Mesendoderm (in vitro differentiated cells): Measurements from ENCODE around the gene STOX1. TPM values are rescaled to one million over a fixed set of nuclear protein-coding genes. Genes with fewer than 3 reads are reported as not detected.
"Not testable (repeated sequence)": the region's sequence is repeated elsewhere in the genome, so short reads cannot be mapped to it uniquely, and the experiment has no call there.

Source experiments
- DNase-seq: peaks from one replicate; pipeline ENCODE4 v3.0.0; 2013
- H2AK5ac ChIP-seq: 2 replicates; pipeline ENCODE4 v1.6.1; 2013; ENCODE audit warnings: low read length, inconsistent platforms
- H2BK120ac ChIP-seq: 2 replicates; pipeline ENCODE4 v1.6.1; 2013; ENCODE audit warnings: low read depth, mild to moderate bottlenecking, low read length, moderate library complexity, mixed read lengths
- H2BK15ac ChIP-seq: replicated peaks from 2 replicates; pipeline ENCODE4 v1.6.1; 2013; ENCODE audit warnings: low read depth, mild to moderate bottlenecking, moderate library complexity
- H2BK5ac ChIP-seq: 2 replicates; pipeline ENCODE4 v1.6.1; 2013; ENCODE audit warnings: low read length, inconsistent platforms
- H3K18ac ChIP-seq: 2 replicates; pipeline ENCODE4 v1.6.1; 2013; ENCODE audit warnings: mild to moderate bottlenecking, low read length, mixed read lengths
- H3K23ac ChIP-seq: one replicate; pipeline ENCODE4 v1.6.1; 2013; ENCODE audit warnings: low read length
- H3K27ac ChIP-seq: 2 replicates; pipeline ENCODE4 v1.5.1; 2013; ENCODE audit warnings: low read depth, mild to moderate bottlenecking, inconsistent platforms, low read length, moderate library complexity
- H3K27me3 ChIP-seq: 2 replicates; pipeline ENCODE4 v1.6.1; 2013; ENCODE audit warnings: low read length, control low read depth, mild to moderate bottlenecking, inconsistent platforms; ENCODE audit not compliant: insufficient read depth, poor library complexity
- H3K36me3 ChIP-seq: 2 replicates; pipeline ENCODE4 v1.6.1; 2013; ENCODE audit warnings: low read length, inconsistent platforms; ENCODE audit not compliant: control insufficient read depth, insufficient read depth
- H3K4ac ChIP-seq: one replicate; pipeline ENCODE4 v1.6.1; 2013; ENCODE audit warnings: low read depth, mild to moderate bottlenecking, low read length, moderate library complexity
- H3K4me1 ChIP-seq: 2 replicates; pipeline ENCODE4 v1.6.1; 2013; ENCODE audit warnings: low read depth, low read length, inconsistent platforms; ENCODE audit not compliant: control insufficient read depth
- H3K4me2 ChIP-seq: 2 replicates; pipeline ENCODE4 v1.6.1; 2013; ENCODE audit warnings: low read length
- H3K4me3 ChIP-seq: 2 replicates; pipeline ENCODE4 v1.5.1; 2013; ENCODE audit warnings: mild to moderate bottlenecking, low read length
- H3K56ac ChIP-seq: one replicate; pipeline ENCODE4 v1.6.1; 2013; ENCODE audit warnings: low read length
- H3K79me1 ChIP-seq: 2 replicates; pipeline ENCODE4 v1.6.1; 2013; ENCODE audit warnings: low read length, inconsistent platforms
- H3K79me2 ChIP-seq: 2 replicates; pipeline ENCODE4 v1.6.1; 2013; ENCODE audit warnings: mild to moderate bottlenecking, low read length; ENCODE audit not compliant: control insufficient read depth, insufficient read depth
- H3K9ac ChIP-seq: 2 replicates; pipeline ENCODE4 v1.6.1; 2013; ENCODE audit warnings: low read length, inconsistent platforms
- H4K5ac ChIP-seq: one replicate; pipeline ENCODE4 v1.6.1; 2013; ENCODE audit warnings: low read length
- H4K8ac ChIP-seq: one replicate; pipeline ENCODE4 v1.6.1; 2013; ENCODE audit warnings: low read depth, mild to moderate bottlenecking, control low read depth, low read length, moderate library complexity
- small RNA-seq: library from polyadenylated mRNA; stranded (forward); fragments of <200 nt; extraction: miRNeasy Mini kit (QIAGEN cat#:217004); gene quantifications from one replicate; pipeline ENCODE3, GENCODE V24; 2013; ENCODE audit not compliant: insufficient read depth

STOX1 gene

GRCh38 chr10:68940917-68941316 is 113.6 kb downstream of the STOX1 start:
- H3K27ac ChIP-seq, H2AK5ac ChIP-seq, H3K56ac ChIP-seq, H3K36me3 ChIP-seq, H2BK5ac ChIP-seq, H3K9ac ChIP-seq, H2BK120ac ChIP-seq, H3K4me3 ChIP-seq, H3K27me3 ChIP-seq, H4K5ac ChIP-seq, H3K4me1 ChIP-seq, H3K4ac ChIP-seq, H3K4me2 ChIP-seq, H3K79me2 ChIP-seq, H3K18ac ChIP-seq, DNase-seq, H3K79me1 ChIP-seq, H2BK15ac ChIP-seq, H3K23ac ChIP-seq, H4K8ac ChIP-seq: not testable (repeated sequence)

Small RNA genes within 50 kb of the gene (small RNA-seq; reads per million reads assigned to genes)
- gene RNU6-571P (not detected), gene RNU6-697P (not detected)
